Ishikawa (cell line): ENCODE measurements around the gene DHODH.

Source experiments
- CEBPB ChIP-seq: IDR thresholded peaks from 2 replicates; pipeline ENCODE4 v1.6.1; 2012
- CREB1 ChIP-seq: IDR thresholded peaks from 2 replicates; pipeline ENCODE4 v1.6.1; 2012; ENCODE audit warnings: low read depth
- EGR1 ChIP-seq: IDR thresholded peaks from 2 replicates; pipeline ENCODE4 v1.6.1; 2012
- EP300 ChIP-seq: IDR thresholded peaks from 2 replicates; pipeline ENCODE4 v1.6.1; 2012; ENCODE audit warnings: borderline replicate concordance
- FOXM1 ChIP-seq: IDR thresholded peaks from 2 replicates; pipeline ENCODE4 v1.6.1; 2012; ENCODE audit warnings: low read depth, borderline replicate concordance
- MAX ChIP-seq: IDR thresholded peaks from 2 replicates; pipeline ENCODE4 v1.6.1; 2012
- NFIC ChIP-seq: IDR thresholded peaks from 2 replicates; pipeline ENCODE4 v1.6.1; 2012
- RAD21 ChIP-seq: IDR thresholded peaks from 2 replicates; pipeline ENCODE4 v1.6.1; 2012; ENCODE audit warnings: low read depth
- TAF1 ChIP-seq: IDR thresholded peaks from 2 replicates; pipeline ENCODE4 v1.6.1; 2012; ENCODE audit warnings: low read depth, mild to moderate bottlenecking
- TCF12 ChIP-seq: IDR thresholded peaks from 2 replicates; pipeline ENCODE4 v1.6.1; 2012; ENCODE audit warnings: low read depth
- TEAD4 ChIP-seq: IDR thresholded peaks from 2 replicates; pipeline ENCODE4 v1.6.1; 2012
- USF1 ChIP-seq: IDR thresholded peaks from 2 replicates; pipeline ENCODE4 v1.6.1; 2012
- YY1 ChIP-seq: IDR thresholded peaks from 2 replicates; pipeline ENCODE4 v1.6.1; 2012; ENCODE audit warnings: low read depth
- ZBTB7A ChIP-seq: IDR thresholded peaks from 2 replicates; pipeline ENCODE4 v1.6.1; 2012; ENCODE audit warnings: low read depth
- TF ChIP-seq, protein P1 (sequence below): IDR thresholded peaks from 2 replicates; pipeline ENCODE4 v1.6.1; 2012; ENCODE audit warnings: low read depth, mild to moderate bottlenecking

DHODH gene

DNA sequence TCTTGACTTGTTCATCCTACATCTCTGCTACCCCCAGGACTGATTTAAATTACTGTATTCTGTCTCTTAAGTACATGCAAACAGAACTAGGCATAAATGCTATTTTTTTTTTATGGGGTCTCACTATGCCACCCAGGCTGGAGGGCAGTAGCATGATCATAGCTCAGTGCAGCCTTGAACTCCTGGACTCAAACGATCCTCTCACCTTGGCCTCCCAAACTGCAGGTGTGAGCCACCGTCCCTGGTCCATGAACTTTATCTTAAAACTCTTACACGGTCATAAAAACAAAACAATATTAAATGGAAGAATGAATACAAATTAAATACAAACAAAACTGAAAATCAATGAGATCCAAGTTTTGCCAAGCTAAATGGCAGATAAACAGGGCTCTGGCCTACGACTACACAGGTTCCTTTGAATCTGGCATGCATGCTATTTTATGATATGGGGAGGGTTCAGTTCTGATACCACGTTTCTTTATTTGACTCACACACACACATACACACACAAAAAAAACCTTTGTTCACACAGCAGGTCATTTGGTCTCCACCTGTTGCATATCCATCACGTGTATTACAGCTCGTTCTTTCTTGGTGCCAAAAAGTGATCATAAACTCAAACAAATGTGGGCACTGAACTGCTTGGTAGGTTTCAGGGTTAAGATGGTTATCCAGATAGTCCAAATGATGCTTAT lies 7.2 kb upstream of the DHODH start:
- TF ChIP-seq FOXM1 (no peak), EP300 (no peak), RAD21 (no peak), EGR1 (no peak), TEAD4 (no peak), ZBTB7A (no peak), MAX (no peak), USF1 (no peak), YY1 (no peak), TCF12 (no peak), NFIC (no peak), CREB1 (no peak), TAF1 (no peak), CEBPB (no peak)
- TF ChIP-seq, protein P1, sequence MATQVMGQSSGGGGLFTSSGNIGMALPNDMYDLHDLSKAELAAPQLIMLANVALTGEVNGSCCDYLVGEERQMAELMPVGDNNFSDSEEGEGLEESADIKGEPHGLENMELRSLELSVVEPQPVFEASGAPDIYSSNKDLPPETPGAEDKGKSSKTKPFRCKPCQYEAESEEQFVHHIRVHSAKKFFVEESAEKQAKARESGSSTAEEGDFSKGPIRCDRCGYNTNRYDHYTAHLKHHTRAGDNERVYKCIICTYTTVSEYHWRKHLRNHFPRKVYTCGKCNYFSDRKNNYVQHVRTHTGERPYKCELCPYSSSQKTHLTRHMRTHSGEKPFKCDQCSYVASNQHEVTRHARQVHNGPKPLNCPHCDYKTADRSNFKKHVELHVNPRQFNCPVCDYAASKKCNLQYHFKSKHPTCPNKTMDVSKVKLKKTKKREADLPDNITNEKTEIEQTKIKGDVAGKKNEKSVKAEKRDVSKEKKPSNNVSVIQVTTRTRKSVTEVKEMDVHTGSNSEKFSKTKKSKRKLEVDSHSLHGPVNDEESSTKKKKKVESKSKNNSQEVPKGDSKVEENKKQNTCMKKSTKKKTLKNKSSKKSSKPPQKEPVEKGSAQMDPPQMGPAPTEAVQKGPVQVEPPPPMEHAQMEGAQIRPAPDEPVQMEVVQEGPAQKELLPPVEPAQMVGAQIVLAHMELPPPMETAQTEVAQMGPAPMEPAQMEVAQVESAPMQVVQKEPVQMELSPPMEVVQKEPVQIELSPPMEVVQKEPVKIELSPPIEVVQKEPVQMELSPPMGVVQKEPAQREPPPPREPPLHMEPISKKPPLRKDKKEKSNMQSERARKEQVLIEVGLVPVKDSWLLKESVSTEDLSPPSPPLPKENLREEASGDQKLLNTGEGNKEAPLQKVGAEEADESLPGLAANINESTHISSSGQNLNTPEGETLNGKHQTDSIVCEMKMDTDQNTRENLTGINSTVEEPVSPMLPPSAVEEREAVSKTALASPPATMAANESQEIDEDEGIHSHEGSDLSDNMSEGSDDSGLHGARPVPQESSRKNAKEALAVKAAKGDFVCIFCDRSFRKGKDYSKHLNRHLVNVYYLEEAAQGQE: no peak

GRCh38 chr16:72002619-72003018 lies 5.9 kb upstream of the DHODH start:
- TF ChIP-seq NFIC: no peak
- TF ChIP-seq FOXM1: no peak
- TF ChIP-seq RAD21: no peak
- TF ChIP-seq USF1: no peak
- no peak for TF ChIP-seq TCF12
- no peak for TF ChIP-seq MAX
- TF ChIP-seq CREB1: no peak
- TF ChIP-seq TAF1: no peak
- TF ChIP-seq ZBTB7A: no peak
- TF ChIP-seq, protein P1: no peak

GRCh38 chr16:72009779-72010178 lies 1.2 kb downstream of the DHODH start:
- TF ChIP-seq CEBPB (no peak), TAF1 (no peak), EP300 (no peak), NFIC (no peak), TCF12 (no peak), USF1 (no peak), FOXM1 (no peak), EGR1 (no peak), ZBTB7A (no peak), MAX (no peak), TEAD4 (no peak), YY1 (no peak), CREB1 (no peak), RAD21 (no peak)
- TF ChIP-seq, protein P1: no peak

GRCh38 chr16:72012607-72013006 lies 4.1 kb downstream of the DHODH start:
- no peak for TF ChIP-seq EP300
- no peak for TF ChIP-seq EGR1
- no peak for TF ChIP-seq RAD21
- TF ChIP-seq YY1: no peak
- no peak for TF ChIP-seq CEBPB
